HG03457 (cell line): ENCODE measurements around the gene MROH7.

ENCODE experiments used
- ATAC-seq: cut with Tn5 transposase; IDR thresholded peaks from one replicate; pipeline ENCODE4 v1.9.1; 2021; ENCODE audit warnings: moderate number of reproducible peaks; ENCODE audit not compliant: unreplicated experiment

Gene MROH7

DNA sequence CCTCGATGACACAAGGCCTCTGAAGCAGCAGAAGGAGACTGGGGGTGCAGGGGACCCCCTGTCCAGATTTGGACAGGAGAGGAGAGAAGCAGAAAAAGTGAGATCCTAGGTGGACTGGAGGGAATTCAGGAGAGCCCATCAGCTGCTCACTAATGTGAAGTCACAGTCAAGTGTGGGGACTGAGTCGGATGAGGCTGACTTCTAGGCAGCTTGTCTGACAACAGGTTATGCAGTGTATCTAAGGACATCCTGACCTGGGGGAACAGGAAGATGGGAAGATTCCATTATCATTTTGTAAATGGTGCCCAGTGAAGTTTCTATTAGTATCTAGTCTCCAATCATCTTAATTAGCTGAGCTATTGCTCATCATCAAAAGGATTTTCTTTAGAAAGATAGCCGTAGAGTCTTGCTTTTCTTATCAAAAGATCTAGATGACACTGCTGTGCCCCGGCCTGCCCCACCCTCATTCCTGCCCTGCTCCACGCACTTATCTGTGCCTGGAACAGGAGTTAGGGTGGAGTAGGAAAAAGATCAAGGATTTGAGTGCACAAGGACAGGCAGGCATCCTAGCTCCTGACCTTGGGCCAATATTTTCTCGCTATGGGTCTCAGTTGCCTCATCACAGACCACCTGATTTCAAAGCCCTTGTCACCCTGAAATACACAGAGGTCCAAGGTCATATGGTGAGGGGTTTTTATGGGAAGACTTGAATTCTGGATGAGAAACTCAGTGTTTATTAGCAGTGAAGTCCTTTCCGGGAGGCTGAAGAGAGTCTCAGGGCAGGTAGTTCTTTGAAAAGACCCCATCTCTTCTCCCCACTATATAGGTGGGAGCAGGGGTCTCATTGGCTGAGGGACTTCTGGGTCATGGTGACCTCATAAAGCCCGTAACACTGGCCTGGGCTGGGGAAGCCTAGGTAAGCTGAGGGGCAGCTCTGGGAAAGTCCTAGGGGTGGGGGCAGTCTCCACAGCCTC is at the start of gene MROH7:
Gene MROH7 (plus strand): TSS at position 924 of the 974 bp plus-strand sequence. CDS start 11,141 bp downstream, outside the sequence.
- no peak for ATAC-seq

DNA sequence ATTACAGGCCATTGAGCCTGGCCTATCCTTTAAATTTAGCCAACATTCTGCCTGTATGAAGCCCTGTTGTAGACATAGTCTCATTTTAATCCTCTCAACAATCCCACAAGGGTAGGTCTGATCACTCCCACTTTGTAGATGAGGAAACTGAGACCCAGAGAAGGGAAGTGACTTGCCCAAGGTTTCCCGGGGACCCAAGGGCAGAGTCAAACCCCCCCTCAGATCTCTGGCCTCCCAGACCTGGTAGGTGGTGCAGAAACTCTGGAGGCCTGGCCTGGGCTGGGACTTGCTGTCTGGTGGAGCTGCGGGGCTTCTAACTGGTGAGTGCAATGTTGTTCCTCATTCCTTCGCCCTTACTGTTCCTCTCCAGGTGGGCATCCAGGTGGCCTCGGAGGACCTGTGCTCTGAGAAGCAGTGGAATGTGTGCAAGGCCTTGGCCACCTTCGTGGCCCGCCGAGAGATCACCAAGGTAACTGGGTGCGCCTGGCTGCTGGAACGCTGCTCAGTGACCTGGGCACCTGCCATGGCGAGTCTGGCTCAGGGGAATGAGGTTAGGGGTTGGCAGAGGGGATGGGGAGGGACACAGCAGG is 47.9 kb upstream of the MROH7 start:
- no peak for ATAC-seq

DNA sequence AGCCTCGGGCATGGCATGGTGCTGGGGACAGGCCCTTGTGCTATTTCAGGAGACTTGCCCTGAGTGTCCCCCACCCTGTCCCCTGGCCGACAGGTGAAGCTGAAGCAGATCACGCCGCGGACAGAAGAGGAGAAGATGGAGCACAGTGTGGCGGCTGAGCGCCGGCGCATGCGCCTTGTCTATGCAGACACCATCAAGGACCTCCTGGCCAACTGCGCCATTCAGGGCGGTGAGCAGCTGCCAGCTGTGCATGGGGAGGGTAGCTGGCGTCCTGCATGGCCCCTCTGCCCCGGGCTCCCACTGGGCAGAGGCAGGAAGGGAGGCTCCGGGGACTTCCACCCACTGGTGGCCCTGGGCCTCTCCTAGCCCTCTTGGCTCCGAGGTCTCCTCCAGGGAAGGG is 47.1 kb upstream of the MROH7 start:
- no peak for ATAC-seq

- ATAC-seq: no peak
Measured at GRCh38 chr1:54595956-54596498, 45.6 kb upstream of the MROH7 start.

- ATAC-seq: no peak
Measured at GRCh38 chr1:54596756-54597155, 44.8 kb upstream of the MROH7 start.

DNA sequence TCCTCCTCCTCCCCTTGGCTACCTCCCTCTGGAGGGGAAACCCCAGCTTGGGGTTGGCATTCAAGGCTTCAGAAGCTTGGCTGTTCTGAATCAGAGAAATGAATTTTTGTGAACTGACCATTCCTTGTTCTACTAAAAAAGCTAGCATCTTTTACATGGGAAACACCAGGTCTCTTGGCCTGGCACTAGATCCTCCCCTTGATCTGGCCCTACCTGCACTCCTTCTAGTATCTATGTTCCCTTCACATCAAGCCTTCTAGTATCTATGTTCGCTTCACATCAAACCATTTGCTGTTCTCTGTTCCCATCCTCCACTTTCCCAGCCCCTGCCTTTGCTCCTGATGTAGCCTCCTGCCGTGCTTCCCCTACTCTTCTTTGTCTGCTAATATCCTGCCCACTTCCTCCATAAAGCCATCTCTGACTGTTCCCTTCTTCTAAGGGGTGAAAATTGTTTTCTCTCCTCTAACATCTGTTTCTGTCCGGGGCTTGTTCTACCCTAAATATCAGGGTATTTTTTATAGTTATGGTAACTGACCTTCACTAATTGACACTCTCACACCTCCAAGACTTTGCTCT is 44.0 kb upstream of the MROH7 start:
- no peak for ATAC-seq

DNA sequence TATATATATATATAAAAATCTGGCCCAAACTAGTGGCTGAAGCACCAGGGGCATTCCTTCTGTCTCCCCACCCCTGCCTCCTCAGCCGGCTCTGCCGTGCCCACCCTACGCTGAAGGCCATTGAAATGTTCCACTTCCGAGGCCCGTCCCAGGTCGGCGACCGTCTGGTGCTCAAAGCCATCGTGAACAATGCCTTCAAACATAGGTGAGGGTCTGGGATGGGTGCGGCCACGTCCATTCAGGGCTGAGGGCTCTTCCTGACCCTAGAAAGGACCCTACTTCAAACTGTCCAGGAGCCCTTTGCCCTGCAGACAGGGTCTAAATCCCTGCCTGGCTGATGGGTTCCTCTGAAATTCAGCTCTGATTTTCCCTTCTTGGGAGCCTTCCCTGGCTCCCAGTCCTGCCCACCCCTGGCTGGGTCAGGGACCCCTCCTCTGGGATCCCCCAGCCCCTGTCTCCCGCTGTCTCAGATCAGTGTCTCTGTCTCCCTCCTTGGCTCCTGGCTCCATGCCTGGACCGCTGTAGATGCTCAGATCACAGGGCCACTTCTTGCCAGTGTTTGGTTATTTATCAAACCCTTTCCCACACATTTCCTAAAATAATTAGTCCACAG is 42.3 kb upstream of the MROH7 start:
- ATAC-seq: no peak

DNA sequence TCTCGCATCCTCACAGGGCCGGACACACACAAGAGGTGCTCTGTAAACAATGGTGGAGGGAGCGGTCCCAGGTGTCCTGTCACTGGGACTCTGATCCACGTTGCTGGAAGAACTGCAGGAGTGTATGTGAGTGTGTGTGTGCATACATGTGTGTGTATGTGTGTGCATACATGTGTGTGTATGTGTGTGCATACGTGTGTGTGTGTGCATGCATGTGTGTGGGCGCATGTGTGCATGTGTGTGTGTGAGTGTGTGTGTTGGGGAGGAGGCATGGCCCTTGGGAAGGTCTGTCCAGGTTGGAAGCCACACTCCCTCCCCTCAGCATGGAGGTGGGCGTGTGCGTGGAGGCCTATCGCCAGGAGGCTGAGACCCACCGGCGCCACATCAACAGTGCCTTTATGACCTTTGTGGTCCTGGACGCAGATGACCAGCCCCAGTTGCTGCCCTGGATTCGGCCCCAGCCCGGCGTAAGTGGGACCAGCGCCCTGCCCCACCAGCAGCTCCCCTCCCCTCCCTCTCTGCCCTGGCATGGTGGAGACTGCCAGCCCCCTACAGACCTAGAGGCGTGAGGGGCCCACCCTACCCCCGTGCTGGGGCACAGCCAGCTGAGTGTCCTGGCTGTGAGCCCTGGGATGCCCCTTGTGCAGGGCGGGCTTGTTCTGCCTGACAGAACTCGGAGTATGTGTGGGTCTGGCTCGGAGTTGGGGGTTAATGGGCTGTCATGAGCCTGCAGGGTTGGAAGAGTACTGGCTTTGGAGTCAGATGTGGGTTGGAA is 40.5 kb upstream of the MROH7 start:
- no peak for ATAC-seq

DNA sequence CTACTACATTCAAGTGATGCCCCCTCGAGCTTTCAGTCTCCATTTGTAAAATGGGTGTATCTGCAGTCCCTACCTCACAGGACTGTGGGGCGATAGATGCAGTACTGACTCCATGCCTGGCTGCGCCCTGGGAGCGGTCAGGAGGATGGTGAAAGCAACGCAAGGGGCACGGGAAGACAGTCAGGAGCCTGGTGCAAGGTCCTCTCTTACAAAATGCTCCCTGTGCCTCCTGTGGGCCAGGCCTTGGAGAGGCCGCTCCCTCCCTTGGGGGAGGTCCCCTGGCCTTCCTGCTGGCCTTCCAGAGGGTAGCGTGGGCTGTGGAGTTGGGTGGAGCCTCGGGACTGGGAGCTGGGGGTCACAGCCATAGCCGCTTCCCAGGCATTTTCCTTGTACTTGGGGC is 39.9 kb upstream of the MROH7 start:
- ATAC-seq: no peak

- ATAC-seq: no peak
Measured at GRCh38 chr1:54602554-54602953, 39.0 kb upstream of the MROH7 start.

- no peak for ATAC-seq
Measured at GRCh38 chr1:54603241-54603640, 38.3 kb upstream of the MROH7 start.

- ATAC-seq: no peak
Measured at GRCh38 chr1:54604051-54604450, 37.5 kb upstream of the MROH7 start.

DNA sequence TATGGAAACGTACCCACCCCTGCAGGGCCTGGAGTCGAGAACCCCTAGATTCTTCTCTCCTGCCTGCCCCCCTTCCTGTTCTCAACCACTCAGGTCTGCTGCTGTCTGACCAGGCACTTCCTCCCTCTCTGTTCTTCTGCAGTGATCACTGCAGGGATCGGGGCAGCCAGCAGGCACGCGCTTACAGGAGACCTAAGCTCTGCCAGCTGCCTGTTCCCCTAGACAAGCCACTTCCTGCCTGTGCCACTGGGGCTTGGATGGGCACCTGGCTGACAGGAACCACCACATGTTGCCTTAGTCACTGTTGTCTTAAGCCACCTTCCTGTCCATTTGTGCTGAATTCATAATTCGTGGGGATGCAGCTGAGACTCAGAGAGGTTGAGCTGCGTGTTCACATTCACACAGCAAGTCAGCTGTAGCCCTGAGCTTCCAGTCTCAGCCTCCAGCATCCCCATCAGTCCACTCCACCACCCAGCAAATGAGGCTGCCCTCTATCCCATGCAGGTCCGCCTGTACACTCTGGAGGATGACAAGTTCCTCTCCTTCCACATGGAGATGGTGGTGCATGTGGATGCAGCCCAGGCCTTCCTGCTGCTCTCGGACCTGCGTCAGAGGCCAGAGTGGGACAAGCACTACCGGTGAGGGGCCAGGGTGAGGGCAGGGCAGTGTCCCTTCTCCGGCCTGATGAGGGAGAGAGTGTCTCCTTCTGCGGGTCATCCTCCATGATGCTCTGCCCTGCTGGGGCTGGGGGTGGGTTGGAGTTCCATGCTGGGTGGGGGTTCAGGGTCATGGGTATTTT is 36.8 kb upstream of the MROH7 start:
- no peak for ATAC-seq

DNA sequence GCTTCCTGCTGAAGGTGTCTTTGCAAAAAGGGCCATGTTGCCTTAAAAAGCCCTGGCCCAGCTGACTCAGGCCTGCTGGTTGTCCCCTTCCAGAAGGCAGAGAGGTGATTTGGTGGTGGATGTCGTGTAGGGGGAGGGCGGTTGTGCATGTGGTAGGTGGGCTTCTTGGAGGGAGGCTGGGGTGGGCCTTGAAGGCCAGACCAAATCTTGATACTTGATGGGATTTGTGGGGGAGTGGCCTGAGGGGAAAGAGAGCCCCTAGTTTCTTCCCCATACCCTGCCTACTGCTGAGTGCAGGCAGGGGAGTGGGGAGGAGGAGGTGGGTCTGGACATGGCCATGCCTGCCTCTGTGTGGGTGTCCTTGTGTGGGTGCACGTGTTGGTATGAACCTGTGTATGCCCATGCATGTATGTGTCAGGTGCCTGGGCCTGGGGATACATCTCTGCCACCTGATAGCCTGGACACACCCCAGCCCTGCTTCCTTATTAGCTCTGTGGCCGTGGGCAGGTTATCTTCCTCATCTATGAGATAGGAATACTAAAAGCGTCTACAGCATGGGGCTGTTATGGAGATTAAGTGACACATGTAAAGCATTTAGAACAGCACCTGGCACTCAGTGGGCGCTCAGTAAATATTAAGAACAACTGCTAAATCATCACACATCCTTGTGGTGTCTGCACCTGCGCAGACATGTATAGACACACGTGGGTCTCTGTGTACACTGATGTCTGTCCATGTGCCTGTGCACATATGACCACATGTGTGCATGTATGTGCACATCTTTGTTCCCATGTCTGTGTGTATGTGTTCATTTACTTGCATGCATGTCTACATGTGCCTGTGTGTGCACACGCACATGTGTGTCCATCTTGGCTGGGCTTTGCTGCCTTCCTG is 35.2 kb upstream of the MROH7 start:
- ATAC-seq: no peak

GRCh38 chr1:54606990-54607325 is 34.6 kb upstream of the MROH7 start:
- no peak for ATAC-seq

- no peak for ATAC-seq
Measured at GRCh38 chr1:54607821-54608565, 33.6 kb upstream of the MROH7 start.

DNA sequence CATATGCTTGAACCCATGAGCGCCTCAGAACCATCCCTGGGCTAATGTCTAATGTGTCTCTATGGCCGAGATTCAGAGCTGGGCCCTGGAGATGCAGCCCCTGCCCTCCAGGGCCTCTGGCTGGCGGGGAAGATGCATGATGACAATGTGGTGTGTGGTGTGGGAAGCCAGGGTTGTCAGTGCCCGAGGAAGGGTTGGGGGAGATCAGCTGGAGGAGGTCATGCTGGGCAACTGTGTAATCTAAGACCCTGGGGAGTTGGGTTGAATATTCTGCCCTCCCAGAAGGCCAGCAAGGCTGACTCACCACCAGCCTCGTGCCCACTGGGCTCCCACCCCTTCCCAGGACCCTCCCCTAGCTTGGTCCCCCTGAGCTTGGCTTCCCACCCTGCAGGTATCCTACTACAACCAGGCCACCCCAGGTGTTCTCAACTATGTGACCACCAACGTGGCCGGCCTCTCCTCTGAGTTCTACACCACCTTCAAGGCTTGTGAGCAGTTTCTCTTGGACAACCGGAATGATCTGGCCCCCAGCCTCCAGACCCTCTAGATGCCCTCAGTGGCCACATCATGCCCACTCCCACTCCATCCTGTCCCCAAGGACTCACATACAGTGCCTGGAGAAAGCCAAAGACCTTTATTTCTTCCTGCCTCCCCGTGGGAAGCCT is 32.9 kb upstream of the MROH7 start:
- no peak for ATAC-seq
